Hypothalamus (tissue), 51 donors: ENCODE results near the gene ATP2A1.
A peak's percentile ranks its signal among the peaks of the same experiment; 100 is the strongest.

Experiments
- DNase-seq, 51 donors: peaks; one replicate each; lab custom pipeline; 2025; lab: John Stamatoyannopoulos, UW

The ATP2A1 gene

GRCh38 chr16:28878083-28878926 is at the start of gene ATP2A1:
Gene ATP2A1 (plus strand): TSS chr16:28878488. CDS start chr16:28878672, 184 bp downstream.
- DNase-seq = no peak

GRCh38 chr16:28829747-28830146 is 48.5 kb upstream of the ATP2A1 start:
- DNase-seq = no peak

GRCh38 chr16:28830531-28830930 is 47.8 kb upstream of the ATP2A1 start:
- no peak for DNase-seq

- no peak for DNase-seq
Measured at GRCh38 chr16:28834349-28834748, 43.9 kb upstream of the ATP2A1 start.

DNA sequence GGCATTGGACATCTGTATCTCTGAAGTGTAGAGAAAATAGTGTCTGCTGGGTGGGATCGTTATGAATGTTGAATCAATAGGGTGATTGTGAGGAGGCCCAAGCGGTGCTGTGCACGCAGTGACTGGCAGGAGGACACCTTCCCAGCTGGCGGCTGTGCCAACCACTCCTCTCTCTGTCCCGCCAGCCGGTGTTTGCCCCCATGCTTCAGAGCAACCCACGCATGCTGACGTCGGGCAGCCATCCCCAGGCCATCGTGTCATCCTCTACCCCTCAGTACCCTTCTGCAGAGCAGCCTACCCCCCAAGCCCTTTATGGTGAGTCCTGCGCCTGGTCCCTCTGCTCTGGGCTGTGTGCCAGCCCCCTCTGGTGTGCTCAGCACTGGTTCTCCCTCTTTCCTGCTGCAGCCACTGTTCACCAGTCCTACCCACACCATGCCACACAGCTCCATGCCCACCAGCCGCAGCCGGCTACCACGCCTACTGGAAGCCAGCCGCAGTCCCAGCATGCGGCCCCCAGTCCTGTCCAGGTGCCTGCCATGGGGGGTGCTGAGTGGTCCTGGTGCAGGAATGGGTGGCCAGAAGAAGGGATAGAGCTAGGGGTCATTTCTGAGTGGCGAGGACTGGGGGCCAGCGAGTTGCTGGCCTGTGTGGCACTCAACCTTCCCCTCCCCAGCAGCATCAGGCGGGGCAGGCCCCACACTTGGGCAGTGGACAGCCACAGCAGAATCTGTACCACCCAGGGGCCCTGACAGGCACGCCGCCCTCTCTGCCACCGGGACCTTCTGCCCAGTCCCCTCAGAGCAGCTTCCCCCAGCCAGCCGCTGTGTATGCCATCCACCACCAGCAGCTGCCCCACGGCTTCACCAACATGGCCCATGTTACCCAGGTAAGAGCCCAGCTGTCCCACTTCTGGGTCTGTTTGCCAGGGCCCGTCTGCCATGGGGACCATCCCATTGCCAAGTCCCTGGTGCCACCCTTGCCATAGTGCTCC is 43.1 kb upstream of the ATP2A1 start:
- no peak for DNase-seq

DNA sequence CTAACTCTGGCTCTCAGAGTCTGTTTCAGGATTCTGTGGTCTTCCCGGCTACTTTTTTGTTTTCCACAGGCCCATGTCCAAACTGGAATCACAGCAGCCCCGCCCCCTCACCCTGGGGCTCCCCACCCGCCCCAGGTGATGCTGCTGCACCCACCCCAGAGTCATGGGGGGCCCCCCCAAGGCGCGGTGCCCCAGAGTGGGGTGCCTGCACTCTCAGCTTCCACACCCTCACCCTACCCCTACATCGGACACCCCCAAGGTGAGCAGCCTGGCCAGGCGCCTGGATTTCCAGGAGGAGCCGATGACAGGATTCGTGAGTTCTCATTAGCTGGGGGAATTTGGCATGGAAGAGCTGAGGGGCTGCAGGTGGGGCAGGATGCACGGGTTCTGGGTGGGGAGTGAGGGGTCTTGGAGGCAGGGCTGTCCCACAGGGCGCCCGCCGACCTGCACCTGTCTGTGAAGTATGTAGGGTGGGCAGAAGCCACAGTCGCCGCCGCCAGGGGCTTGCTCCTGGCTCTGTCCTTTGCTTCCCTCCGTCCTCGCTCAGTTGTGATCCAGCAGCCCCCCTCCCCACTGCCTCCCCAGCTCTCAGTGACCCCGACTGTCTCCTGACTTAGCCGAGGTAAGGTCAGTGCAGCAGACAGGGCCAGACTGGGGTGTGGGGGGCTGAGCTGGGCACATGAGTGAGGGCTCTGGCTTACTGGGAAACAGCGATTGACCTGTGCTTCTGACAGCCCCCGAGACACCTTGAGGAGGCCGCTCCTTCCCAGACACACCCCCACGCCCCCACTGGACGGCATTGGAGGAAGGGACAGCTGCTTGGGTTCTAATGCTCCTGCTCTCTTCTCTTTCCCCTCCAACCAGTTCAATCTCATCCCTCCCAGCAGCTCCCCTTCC is 42.2 kb upstream of the ATP2A1 start:
- DNase-seq = no peak

DNA sequence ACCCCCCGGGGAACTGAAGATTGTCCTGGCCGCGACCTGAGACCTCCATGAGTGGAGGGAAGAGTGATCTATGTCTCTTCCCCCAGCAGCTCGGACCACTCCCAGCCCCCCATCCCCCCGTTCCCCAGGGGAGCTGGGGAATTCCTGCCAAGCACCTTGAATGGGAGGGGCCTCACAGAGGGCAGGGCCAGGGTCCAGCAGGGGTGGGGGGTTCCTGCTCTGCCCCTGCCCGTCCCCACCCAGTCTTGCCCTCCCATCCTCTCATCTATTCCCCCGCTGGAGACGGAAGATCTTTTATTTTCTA is 41.6 kb upstream of the ATP2A1 start:
- no peak for DNase-seq

DNA sequence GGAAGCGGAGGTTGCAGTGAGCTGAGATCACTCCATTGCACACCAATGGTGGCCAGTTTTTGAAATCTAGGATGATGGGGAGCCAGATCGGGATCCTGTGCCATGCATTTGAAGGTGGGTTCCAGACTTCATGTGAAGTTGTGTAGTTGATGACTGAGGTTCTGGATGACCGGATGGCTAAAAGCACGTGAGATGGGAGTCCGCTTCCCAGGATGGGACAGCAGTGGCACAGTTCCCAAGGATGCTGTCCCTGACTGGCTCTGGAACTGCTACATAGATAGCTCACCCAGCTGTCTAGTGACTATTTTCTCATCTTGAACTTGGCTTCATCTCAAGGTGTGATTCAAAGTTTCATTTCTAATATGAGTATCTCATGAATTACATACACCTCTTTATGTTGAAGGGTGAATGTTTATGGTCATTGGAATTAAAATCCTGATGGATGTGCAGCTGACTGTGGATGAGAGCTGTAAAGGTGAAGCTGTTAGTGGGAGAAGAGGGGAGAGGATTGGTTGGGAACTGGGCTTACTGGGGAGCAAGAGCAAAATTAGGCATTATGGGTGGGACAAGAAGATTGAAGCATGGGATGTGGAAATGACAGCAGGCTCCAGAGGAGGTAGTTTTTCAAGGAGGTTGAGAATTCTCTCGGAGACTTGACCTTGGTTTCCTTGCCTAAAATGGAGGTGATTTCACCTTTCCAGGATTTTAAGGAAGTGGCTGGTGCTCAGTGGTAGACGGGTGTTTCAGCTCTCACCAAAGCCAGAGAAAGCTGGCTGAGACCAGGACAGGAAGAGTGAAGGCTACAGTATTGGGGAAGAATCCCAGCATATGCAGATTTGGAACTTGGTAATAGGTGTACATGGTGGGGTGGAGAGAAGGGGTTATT is 40.4 kb upstream of the ATP2A1 start:
- DNase-seq = no peak

DNA sequence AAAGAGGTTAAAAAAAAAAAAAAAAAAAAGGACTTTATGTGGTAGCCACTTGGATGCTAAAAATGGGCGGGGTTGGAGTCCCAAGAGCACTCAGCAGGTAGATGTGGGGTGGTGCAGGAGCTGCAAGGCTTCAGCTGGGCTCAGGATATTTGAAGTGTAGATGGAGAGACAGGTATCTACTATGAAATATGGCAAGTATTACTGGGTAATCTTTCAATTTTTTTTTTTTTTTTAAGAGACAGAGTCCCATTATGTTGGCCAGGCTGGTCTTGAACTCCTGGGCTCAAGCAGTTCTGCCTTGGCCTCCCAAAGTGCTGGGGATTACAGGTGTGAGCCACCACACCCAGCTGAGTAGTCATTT is 39.8 kb upstream of the ATP2A1 start:
- no peak for DNase-seq

- no peak for DNase-seq
Measured at GRCh38 chr16:28839004-28839639, 39.2 kb upstream of the ATP2A1 start.

GRCh38 chr16:28839899-28840298 is 38.4 kb upstream of the ATP2A1 start:
- no peak for DNase-seq

DNA sequence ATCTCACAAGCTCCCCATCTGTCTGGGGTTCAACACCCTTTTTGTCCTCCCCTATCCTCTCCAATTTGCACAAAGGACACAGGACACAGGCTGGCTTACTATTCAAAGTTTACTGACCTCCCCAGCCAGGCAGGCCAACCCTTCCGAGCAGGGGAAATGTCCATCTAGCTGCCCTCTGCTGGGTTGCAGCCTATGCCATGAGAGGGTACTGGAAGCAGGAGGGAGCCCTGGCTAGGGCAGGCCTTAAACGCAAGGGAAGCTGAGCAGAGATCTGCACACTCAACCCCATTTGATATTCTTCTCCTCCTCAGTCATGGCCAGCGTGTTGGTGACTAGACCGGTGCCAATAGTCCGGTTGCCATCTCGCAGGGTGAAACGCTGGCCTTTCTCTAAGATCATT is 35.6 kb upstream of the ATP2A1 start:
- no peak for DNase-seq

DNA sequence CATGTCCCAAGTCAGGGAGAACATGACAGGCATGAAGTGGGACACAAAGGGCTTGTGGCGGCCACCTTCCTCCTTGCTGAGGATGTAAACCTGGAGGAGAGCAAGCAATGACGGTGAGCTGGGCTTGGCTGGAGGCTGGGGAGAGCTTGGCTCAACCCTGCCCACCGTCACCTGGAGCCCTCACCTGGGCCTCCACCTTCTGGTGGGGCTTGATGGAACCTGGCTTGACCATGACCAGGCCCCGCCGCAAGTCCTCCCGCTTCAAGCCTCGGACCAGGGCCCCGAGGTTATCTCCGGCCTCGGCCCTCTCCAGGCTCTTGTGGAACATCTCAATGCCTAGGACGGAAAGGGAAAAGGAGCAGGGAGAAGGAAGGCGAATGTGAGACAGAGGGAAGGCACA is 34.5 kb upstream of the ATP2A1 start:
- no peak for DNase-seq

DNA sequence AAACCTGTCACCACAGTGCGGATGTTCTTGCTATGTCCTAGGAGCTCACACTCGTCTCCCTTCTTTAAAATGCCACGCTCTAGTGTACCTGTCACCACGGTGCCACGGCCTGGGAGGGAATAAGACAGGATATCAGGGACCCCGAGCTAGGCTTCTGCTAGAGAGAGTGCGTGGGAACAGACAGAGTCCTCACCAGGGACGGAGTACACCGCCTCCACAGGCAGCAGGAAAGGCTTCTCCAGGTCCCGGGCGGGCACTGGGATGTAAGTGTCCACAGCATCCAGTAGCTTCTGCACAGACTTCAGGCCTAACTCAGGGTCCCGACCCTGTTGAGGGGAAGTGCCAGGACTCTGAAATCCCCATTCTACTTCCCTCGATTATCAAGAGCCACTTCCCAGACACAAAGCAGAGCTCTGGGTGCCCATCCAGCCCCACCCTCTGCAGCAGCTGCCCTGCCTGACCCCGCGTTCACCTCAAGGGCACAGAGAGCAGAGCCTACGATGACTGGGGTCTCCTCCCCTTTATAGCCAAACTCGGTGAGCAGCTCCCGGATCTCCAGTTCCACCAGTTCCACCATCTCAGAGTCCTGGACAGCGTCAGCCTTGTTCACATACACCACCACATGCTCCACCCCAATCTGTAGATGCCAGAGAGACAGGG is 33.9 kb upstream of the ATP2A1 start:
- no peak for DNase-seq

DNA sequence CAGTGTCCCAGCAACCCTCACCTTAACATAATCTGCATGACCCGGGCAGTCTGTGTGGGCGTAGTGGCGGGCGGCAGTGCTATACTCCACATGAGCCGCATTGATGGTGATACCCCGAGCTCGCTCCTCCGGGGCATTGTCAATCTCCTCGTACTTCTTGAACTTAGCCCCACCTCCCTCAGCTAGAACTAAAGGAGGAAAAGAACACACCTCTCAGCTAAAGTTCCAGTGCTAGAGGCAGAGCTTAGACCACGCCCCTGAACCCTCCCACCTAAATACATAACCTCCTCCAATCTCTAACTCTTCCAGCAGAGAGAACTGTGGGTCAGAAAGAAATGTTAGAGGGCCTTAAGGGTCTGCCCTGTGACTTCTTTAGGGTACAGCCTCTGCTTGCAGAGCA is 33.0 kb upstream of the ATP2A1 start:
- DNase-seq = no peak

GRCh38 chr16:28845761-28846079 is 32.6 kb upstream of the ATP2A1 start:
- peak in 3 of 51 donors; percentile 18 to 43 (median 42) for DNase-seq

- peak; percentile 70 to 100 (median 98) for DNase-seq
Measured at GRCh38 chr16:28846080-28846932, 32.0 kb upstream of the ATP2A1 start, which contains the start of gene TUFM. Gene TUFM (minus strand): TSS chr16:28846348. CDS start chr16:28846269, 79 bp downstream.

DNA sequence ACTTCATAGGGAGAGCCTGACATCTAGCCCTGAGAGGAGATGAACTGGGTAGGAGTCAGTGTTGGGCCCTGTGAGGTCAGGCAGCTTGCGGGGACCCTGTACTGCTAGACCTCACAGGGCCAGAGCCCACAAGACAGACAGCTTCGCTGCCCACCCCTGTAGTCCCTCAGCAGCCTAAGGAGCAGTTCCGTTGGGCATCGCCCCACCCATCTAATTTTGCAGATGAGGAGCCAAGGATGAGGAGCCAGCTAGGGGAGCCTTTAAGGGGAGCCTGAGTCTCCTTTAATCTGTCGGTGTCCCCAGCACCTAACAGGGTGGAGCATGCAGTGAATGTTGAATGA is 31.4 kb upstream of the ATP2A1 start:
- peak in 8 of 51 donors; percentile 9 to 37 (median 28) for DNase-seq
